ENCODE data around the gene HBEGF. TPM values are rescaled to one million over a fixed set of nuclear protein-coding genes. Genes with fewer than 3 reads are reported as not detected.

Gene HBEGF
- polyA plus RNA-seq, 1 donor (not counting 4 experiments of a cell fraction or from before 2014, with no cell fraction given) = 53.1 TPM

DNA sequence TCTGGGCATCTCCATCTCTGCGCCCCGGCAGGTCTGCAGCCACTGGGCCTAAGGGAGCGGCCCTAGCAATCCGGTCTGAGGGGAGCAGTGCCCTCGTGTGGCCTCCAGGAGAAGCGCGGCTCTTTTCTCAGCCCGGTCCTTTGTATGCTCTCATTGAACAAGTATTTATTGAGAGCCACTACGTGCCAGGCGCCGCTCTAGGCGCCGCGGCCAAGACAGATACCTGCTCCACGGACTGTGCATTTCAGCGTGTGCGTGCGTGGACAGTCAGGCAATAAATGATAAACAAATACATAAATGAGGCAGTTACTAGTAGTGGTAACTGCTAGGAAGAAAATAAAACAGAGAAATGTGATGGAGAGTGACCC is 11.3 kb upstream of the HBEGF start:
- DNase-seq (ENCODE audit: low read depth, low spot score) (no peak), FAIRE-seq (peak; percentile 82)
- Histone ChIP-seq H3K27me3 (ENCODE audit: control insufficient read depth, extremely low read depth, insufficient read depth, low read length) (no peaks in the 10 kb centered on the region), H3K4me1 (ENCODE audit: control insufficient read depth, extremely low read depth, insufficient read depth, low read length) (peaks cover 8% of the 10 kb centered on the region), H3K27ac (ENCODE audit: control insufficient read depth, insufficient read depth, low read length) (no peak overlapping the region), H3K9ac (ENCODE audit: control insufficient read depth, extremely low read depth, insufficient read depth, low read length) (peak overlapping the region; percentile 34), H3K4me2 (ENCODE audit: control insufficient read depth, extremely low read depth, insufficient read depth, low read depth, low read length) (peak overlapping the region; percentile 63), H2AFZ (ENCODE audit: control insufficient read depth, low read length) (peak overlapping the region; percentile 64), H3K36me3 (ENCODE audit: control insufficient read depth in 2 of 2, extremely low read depth in 1 of 2, insufficient read depth in 2 of 2, low read length in 2 of 2) (no peaks in the 10 kb centered on the region), H3K9me1 (ENCODE audit: control insufficient read depth, extremely low read depth, insufficient read depth, low read length) (no peaks in the 10 kb centered on the region), H3K79me2 (ENCODE audit: control insufficient read depth, insufficient read depth, low read length) (no peaks in the 10 kb centered on the region), H3K4me3 (ENCODE audit: control insufficient read depth in 2 of 3, extremely low read depth in 1 of 3, insufficient read depth in 2 of 3, low read depth in 1 of 3, low read length in 3 of 3) (peak overlapping the region in 1 of 3 experiments; percentile 47), H4K20me1 (ENCODE audit: control insufficient read depth, extremely low read depth, insufficient read depth, low read length) (no peaks in the 10 kb centered on the region), H3K9me3 (ENCODE audit: control insufficient read depth, low read depth, low read length) (no peaks in the 10 kb centered on the region)
- dilution Hi-C loops (cut with MboI; ENCODE audit: extremely low pct_ligation_motif_present, low sequenced_read_pairs) = no loop called here
- TF ChIP-seq, protein P1, sequence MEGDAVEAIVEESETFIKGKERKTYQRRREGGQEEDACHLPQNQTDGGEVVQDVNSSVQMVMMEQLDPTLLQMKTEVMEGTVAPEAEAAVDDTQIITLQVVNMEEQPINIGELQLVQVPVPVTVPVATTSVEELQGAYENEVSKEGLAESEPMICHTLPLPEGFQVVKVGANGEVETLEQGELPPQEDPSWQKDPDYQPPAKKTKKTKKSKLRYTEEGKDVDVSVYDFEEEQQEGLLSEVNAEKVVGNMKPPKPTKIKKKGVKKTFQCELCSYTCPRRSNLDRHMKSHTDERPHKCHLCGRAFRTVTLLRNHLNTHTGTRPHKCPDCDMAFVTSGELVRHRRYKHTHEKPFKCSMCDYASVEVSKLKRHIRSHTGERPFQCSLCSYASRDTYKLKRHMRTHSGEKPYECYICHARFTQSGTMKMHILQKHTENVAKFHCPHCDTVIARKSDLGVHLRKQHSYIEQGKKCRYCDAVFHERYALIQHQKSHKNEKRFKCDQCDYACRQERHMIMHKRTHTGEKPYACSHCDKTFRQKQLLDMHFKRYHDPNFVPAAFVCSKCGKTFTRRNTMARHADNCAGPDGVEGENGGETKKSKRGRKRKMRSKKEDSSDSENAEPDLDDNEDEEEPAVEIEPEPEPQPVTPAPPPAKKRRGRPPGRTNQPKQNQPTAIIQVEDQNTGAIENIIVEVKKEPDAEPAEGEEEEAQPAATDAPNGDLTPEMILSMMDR (optimal IDR thresholded peaks at IDR 0.05 in 1 of 3, IDR thresholded peaks at IDR 0.05 in 1 of 3, conservative IDR thresholded peaks at IDR 0.05 in 1 of 3; ENCODE audit: extremely low read depth in 1 of 3, insufficient read depth in 2 of 3, low read length in 3 of 3) = peak in 2 of 3 experiments; percentile 90 to 92
- no peak for TF ChIP-seq EZH2 (IDR thresholded peaks at IDR 0.05; ENCODE audit: low read length)

DNA sequence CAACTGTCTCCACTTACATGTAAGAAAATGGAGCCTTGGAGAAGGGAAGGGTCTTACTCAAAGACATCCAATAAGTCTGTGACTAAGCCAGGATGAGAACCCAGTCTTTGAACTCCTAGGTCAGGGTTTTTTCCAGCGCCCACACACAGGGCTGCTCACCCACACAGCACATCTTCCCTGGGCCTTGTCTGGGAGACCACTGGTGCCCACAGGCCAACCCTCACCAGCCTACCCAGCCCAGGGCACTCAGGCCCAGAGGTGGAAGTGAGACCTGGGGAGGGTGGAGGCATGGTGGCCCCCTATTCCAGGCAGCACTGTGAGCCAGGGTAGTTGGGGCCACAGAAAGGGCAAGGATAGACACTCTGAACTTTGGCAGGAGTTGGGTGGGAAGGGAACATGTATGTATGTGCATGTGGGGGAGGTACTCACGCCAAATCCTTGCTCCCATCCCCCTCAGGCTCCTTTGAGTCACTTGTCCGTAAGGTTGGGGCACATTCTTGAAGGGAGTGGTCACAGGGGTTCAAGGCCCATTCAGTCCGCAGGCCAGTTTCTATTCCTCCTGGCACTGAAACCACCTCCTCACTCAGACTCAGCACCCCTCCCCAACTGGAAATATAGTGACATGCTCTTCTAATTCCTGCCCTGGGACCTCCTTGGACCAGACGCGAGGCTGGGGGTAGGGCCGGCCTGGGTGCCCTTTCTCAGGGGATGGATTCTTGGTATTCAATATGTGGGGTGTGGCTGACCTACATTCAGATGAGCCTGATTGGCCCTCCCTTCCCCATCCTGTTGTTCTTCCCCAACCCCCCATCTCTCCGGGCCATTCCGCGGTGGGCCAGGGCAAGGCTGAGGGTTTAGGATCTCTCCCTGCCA is 10.7 kb upstream of the HBEGF start:
- no peaks in the 10 kb centered on the region for H3K9me1 ChIP-seq (ENCODE audit: control insufficient read depth, extremely low read depth, insufficient read depth, low read length)
- no peak overlapping the region for H3K9ac ChIP-seq (ENCODE audit: control insufficient read depth, extremely low read depth, insufficient read depth, low read length)
- DNase-seq (ENCODE audit: low read depth, low spot score) (no peak), FAIRE-seq (no peak)
- no peak overlapping the region for H3K27ac ChIP-seq (ENCODE audit: control insufficient read depth, insufficient read depth, low read length)
- no peaks in the 10 kb centered on the region for H3K27me3 ChIP-seq (ENCODE audit: control insufficient read depth, extremely low read depth, insufficient read depth, low read length)
- no peaks in the 10 kb centered on the region for H4K20me1 ChIP-seq (ENCODE audit: control insufficient read depth, extremely low read depth, insufficient read depth, low read length)
- H3K4me1 ChIP-seq (ENCODE audit: control insufficient read depth, extremely low read depth, insufficient read depth, low read length) = peaks cover 8% of the 10 kb centered on the region
- H3K9me3 ChIP-seq (ENCODE audit: control insufficient read depth, low read depth, low read length) = no peaks in the 10 kb centered on the region
- no peaks in the 10 kb centered on the region for H3K79me2 ChIP-seq (ENCODE audit: control insufficient read depth, insufficient read depth, low read length)
- no peak overlapping the region for H3K4me2 ChIP-seq (ENCODE audit: control insufficient read depth, extremely low read depth, insufficient read depth, low read depth, low read length)
- dilution Hi-C loops (cut with MboI; ENCODE audit: extremely low pct_ligation_motif_present, low sequenced_read_pairs) = no loop called here
- no peak for TF ChIP-seq EZH2 (IDR thresholded peaks at IDR 0.05; ENCODE audit: low read length)
- TF ChIP-seq, protein P1 (optimal IDR thresholded peaks at IDR 0.05 in 1 of 3, IDR thresholded peaks at IDR 0.05 in 1 of 3, conservative IDR thresholded peaks at IDR 0.05 in 1 of 3; ENCODE audit: extremely low read depth in 1 of 3, insufficient read depth in 2 of 3, low read length in 3 of 3) = no peak
- H2AFZ ChIP-seq (ENCODE audit: control insufficient read depth, low read length) = no peak overlapping the region
- no peaks in the 10 kb centered on the region for H3K36me3 ChIP-seq (ENCODE audit: control insufficient read depth in 2 of 2, extremely low read depth in 1 of 2, insufficient read depth in 2 of 2, low read length in 2 of 2)
- H3K4me3 ChIP-seq (ENCODE audit: control insufficient read depth in 2 of 3, extremely low read depth in 1 of 3, insufficient read depth in 2 of 3, low read depth in 1 of 3, low read length in 3 of 3) = no peak overlapping the region

All from keratinocyte (primary cell).